ENCODE data around the gene GAREM1. TPM values are rescaled to one million over a fixed set of nuclear protein-coding genes. Genes with fewer than 3 reads are reported as not detected.

Gene GAREM1
- total RNA-seq, 2 donors from 2014 or later, result 15.3 to 20.1 TPM

- Histone ChIP-seq H3K27ac (peak overlapping the region; percentile 80), H3K4me3 (no peak overlapping the region), H3K9me3 (no peaks in the 10 kb centered on the region), H3K27me3 (no peaks in the 10 kb centered on the region), H3K9ac (ENCODE audit: low read depth in 2 of 2, low read length in 2 of 2) (peak overlapping the region in 1 of 2 donors; percentile 67), H3K4me1 (no peaks in the 10 kb centered on the region), H3K36me3 (no peaks in the 10 kb centered on the region)
- intact Hi-C loops (cut with DNase I), result no loop called here
- TF ChIP-seq, protein P1, sequence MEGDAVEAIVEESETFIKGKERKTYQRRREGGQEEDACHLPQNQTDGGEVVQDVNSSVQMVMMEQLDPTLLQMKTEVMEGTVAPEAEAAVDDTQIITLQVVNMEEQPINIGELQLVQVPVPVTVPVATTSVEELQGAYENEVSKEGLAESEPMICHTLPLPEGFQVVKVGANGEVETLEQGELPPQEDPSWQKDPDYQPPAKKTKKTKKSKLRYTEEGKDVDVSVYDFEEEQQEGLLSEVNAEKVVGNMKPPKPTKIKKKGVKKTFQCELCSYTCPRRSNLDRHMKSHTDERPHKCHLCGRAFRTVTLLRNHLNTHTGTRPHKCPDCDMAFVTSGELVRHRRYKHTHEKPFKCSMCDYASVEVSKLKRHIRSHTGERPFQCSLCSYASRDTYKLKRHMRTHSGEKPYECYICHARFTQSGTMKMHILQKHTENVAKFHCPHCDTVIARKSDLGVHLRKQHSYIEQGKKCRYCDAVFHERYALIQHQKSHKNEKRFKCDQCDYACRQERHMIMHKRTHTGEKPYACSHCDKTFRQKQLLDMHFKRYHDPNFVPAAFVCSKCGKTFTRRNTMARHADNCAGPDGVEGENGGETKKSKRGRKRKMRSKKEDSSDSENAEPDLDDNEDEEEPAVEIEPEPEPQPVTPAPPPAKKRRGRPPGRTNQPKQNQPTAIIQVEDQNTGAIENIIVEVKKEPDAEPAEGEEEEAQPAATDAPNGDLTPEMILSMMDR (IDR thresholded peaks at IDR 0.05), result no peak
- DNase-seq, result no peak
Measured at GRCh38 chr18:32371384-32371783, 99.3 kb downstream of the GAREM1 start.

DNA sequence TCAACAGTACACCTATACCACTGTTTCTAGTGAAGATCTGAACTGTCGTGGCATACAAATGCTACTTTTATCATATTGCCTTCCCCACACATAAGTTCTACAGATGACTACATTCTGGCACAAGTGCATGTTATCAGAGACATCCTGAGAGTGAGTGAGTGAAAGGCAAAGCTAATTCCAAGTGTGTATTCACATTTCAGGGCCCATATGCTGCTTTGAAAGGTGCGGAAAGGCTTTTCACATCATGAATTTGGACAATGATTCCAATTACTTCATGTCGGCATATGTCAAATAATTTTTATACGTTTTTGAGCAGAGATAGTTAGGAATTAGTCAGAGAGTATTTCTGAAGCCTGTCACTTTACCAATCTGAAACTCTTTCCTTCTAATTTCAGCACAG is 101.7 kb downstream of the GAREM1 start:
- Histone ChIP-seq H3K27ac (no peak overlapping the region), H3K9ac (ENCODE audit: low read depth in 2 of 2, low read length in 2 of 2) (no peak overlapping the region), H3K4me1 (no peaks in the 10 kb centered on the region), H3K4me3 (no peak overlapping the region), H3K36me3 (no peaks in the 10 kb centered on the region), H3K9me3 (no peaks in the 10 kb centered on the region), H3K27me3 (no peaks in the 10 kb centered on the region)
- no peak for DNase-seq
- intact Hi-C loops (cut with DNase I), result no loop called here
- TF ChIP-seq, protein P1 (IDR thresholded peaks at IDR 0.05), result no peak

- intact Hi-C loops (cut with DNase I), result no loop called here
- H3K27ac ChIP-seq, result no peak overlapping the region
- H3K27me3 ChIP-seq, result no peaks in the 10 kb centered on the region
- no peaks in the 10 kb centered on the region for H3K36me3 ChIP-seq
- no peak for DNase-seq
- no peaks in the 10 kb centered on the region for H3K4me1 ChIP-seq
- H3K9me3 ChIP-seq, result no peaks in the 10 kb centered on the region
- H3K9ac ChIP-seq (ENCODE audit: low read depth in 2 of 2, low read length in 2 of 2), result no peak overlapping the region
- H3K4me3 ChIP-seq, result no peak overlapping the region
- TF ChIP-seq, protein P1 (IDR thresholded peaks at IDR 0.05), result no peak
Measured at GRCh38 chr18:32368170-32368569, 102.5 kb downstream of the GAREM1 start.

GRCh38 chr18:32366586-32367538 is 103.8 kb downstream of the GAREM1 start:
- H3K9ac ChIP-seq (ENCODE audit: low read depth in 2 of 2, low read length in 2 of 2), result peak overlapping the region in 1 of 2 donors; percentile 21
- H3K27ac ChIP-seq, result peak overlapping the region; percentile 50
- intact Hi-C loops (cut with DNase I), result no loop called here
- H3K36me3 ChIP-seq, result no peaks in the 10 kb centered on the region
- H3K27me3 ChIP-seq, result no peaks in the 10 kb centered on the region
- TF ChIP-seq, protein P1 (IDR thresholded peaks at IDR 0.05), result no peak
- no peak for DNase-seq
- H3K9me3 ChIP-seq, result no peaks in the 10 kb centered on the region
- H3K4me1 ChIP-seq, result no peaks in the 10 kb centered on the region
- no peak overlapping the region for H3K4me3 ChIP-seq

DNA sequence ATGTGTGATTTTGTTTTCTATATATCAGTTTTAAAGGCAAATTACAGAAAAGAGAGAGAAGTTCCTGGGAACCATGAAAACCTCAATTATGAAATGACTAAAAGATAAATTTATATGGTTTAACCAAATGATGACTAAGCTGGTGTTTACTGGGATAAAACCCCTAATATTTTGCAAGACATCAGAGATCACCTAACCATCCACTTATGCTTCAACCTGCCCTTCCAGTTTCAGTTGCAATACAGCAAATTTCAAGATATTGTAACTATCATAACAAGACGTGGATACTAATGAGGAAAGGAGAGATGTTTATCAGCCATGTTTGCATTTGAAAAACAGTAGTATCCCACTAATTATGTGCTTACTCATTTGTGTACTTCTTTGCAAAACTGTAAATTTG is 108.2 kb downstream of the GAREM1 start:
- TF ChIP-seq, protein P1 (IDR thresholded peaks at IDR 0.05), result no peak
- DNase-seq, result no peak
- H3K27ac ChIP-seq, result no peak overlapping the region
- intact Hi-C loops (cut with DNase I), result no loop called here
- no peak overlapping the region for H3K9ac ChIP-seq (ENCODE audit: low read depth in 2 of 2, low read length in 2 of 2)
- no peaks in the 10 kb centered on the region for H3K4me1 ChIP-seq
- no peaks in the 10 kb centered on the region for H3K27me3 ChIP-seq
- no peaks in the 10 kb centered on the region for H3K36me3 ChIP-seq
- no peak overlapping the region for H3K4me3 ChIP-seq
- H3K9me3 ChIP-seq, result no peaks in the 10 kb centered on the region
